Measurements from ENCODE around the gene MAS1L.

MAS1L gene

GRCh38 chr6:29487660-29488059, at the start of gene MAS1L:
MAS1L (minus strand) TSS chr6:29487956; CDS start chr6:29487902, 54 bp downstream.
- no peak for DNase-seq (ENCODE audit: low read depth in 2 of 2, low spot score in 1 of 2)

- no peak for DNase-seq (ENCODE audit: low read depth in 2 of 2, low spot score in 1 of 2)
Measured at GRCh38 chr6:29532320-29532951, 44.7 kb upstream of the MAS1L start.

- no peak for DNase-seq (ENCODE audit: low read depth in 2 of 2, low spot score in 1 of 2)
Measured at GRCh38 chr6:29531668-29532067, 43.9 kb upstream of the MAS1L start.

GRCh38 chr6:29530671-29531310, 43.0 kb upstream of the MAS1L start:
- DNase-seq (ENCODE audit: low read depth in 2 of 2, low spot score in 1 of 2): no peak

GRCh38 chr6:29529956-29530355, 42.2 kb upstream of the MAS1L start:
- no peak for DNase-seq (ENCODE audit: low read depth in 2 of 2, low spot score in 1 of 2)

- no peak for DNase-seq (ENCODE audit: low read depth in 2 of 2, low spot score in 1 of 2)
Measured at GRCh38 chr6:29528988-29529560, 41.3 kb upstream of the MAS1L start.

GRCh38 chr6:29528300-29528931, 40.7 kb upstream of the MAS1L start:
- no peak for DNase-seq (ENCODE audit: low read depth in 2 of 2, low spot score in 1 of 2)

- DNase-seq (ENCODE audit: low read depth in 2 of 2, low spot score in 1 of 2): no peak
Measured at GRCh38 chr6:29527564-29527963, 39.8 kb upstream of the MAS1L start.

GRCh38 chr6:29527126-29527525, 39.4 kb upstream of the MAS1L start:
- no peak for DNase-seq (ENCODE audit: low read depth in 2 of 2, low spot score in 1 of 2)

- no peak for DNase-seq (ENCODE audit: low read depth in 2 of 2, low spot score in 1 of 2)
Measured at GRCh38 chr6:29525311-29525639, 37.5 kb upstream of the MAS1L start.

- DNase-seq (ENCODE audit: low read depth in 2 of 2, low spot score in 1 of 2): no peak
Measured at GRCh38 chr6:29524444-29525310, 36.9 kb upstream of the MAS1L start.

GRCh38 chr6:29524044-29524443, 36.3 kb upstream of the MAS1L start:
- no peak for DNase-seq (ENCODE audit: low read depth in 2 of 2, low spot score in 1 of 2)

GRCh38 chr6:29522227-29522626, 34.5 kb upstream of the MAS1L start:
- DNase-seq (ENCODE audit: low read depth in 2 of 2, low spot score in 1 of 2): no peak

GRCh38 chr6:29521006-29521680, 33.4 kb upstream of the MAS1L start:
- DNase-seq (ENCODE audit: low read depth in 2 of 2, low spot score in 1 of 2): no peak

- no peak for DNase-seq (ENCODE audit: low read depth in 2 of 2, low spot score in 1 of 2)
Measured at GRCh38 chr6:29520232-29520631, 32.5 kb upstream of the MAS1L start.

GRCh38 chr6:29519291-29520010, 31.7 kb upstream of the MAS1L start:
- no peak for DNase-seq (ENCODE audit: low read depth in 2 of 2, low spot score in 1 of 2)

GRCh38 chr6:29517728-29518440, 30.1 kb upstream of the MAS1L start:
- DNase-seq (ENCODE audit: low read depth in 2 of 2, low spot score in 1 of 2): no peak

- DNase-seq (ENCODE audit: low read depth in 2 of 2, low spot score in 1 of 2): no peak
Measured at GRCh38 chr6:29517245-29517644, 29.5 kb upstream of the MAS1L start.

- DNase-seq (ENCODE audit: low read depth in 2 of 2, low spot score in 1 of 2): no peak
Measured at GRCh38 chr6:29516108-29516507, 28.4 kb upstream of the MAS1L start.
